Hematopoietic multipotent progenitor cell treated with erythropoietin and hydrocortisone succinate and interleukin-3 and kit ligand, for 4 days (in vitro differentiated cells): ENCODE measurements around the gene SYNE2.
"Not testable (repeated sequence)": the region's sequence is repeated elsewhere in the genome, so short reads cannot be mapped to it uniquely, and the experiment has no call there.

Source experiments
- DNase-seq: peaks from one replicate; pipeline ENCODE4 v3.0.0-alpha.2; 2015

Gene SYNE2, protein sequence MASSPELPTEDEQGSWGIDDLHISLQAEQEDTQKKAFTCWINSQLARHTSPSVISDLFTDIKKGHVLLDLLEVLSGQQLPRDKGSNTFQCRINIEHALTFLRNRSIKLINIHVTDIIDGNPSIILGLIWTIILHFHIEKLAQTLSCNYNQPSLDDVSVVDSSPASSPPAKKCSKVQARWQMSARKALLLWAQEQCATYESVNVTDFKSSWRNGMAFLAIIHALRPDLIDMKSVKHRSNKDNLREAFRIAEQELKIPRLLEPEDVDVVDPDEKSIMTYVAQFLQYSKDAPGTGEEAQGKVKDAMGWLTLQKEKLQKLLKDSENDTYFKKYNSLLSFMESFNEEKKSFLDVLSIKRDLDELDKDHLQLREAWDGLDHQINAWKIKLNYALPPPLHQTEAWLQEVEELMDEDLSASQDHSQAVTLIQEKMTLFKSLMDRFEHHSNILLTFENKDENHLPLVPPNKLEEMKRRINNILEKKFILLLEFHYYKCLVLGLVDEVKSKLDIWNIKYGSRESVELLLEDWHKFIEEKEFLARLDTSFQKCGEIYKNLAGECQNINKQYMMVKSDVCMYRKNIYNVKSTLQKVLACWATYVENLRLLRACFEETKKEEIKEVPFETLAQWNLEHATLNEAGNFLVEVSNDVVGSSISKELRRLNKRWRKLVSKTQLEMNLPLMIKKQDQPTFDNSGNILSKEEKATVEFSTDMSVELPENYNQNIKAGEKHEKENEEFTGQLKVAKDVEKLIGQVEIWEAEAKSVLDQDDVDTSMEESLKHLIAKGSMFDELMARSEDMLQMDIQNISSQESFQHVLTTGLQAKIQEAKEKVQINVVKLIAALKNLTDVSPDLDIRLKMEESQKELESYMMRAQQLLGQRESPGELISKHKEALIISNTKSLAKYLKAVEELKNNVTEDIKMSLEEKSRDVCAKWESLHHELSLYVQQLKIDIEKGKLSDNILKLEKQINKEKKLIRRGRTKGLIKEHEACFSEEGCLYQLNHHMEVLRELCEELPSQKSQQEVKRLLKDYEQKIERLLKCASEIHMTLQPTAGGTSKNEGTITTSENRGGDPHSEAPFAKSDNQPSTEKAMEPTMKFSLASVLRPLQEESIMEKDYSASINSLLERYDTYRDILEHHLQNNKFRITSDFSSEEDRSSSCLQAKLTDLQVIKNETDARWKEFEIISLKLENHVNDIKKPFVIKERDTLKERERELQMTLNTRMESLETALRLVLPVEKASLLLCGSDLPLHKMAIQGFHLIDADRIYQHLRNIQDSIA (N-terminal part only)

DNA sequence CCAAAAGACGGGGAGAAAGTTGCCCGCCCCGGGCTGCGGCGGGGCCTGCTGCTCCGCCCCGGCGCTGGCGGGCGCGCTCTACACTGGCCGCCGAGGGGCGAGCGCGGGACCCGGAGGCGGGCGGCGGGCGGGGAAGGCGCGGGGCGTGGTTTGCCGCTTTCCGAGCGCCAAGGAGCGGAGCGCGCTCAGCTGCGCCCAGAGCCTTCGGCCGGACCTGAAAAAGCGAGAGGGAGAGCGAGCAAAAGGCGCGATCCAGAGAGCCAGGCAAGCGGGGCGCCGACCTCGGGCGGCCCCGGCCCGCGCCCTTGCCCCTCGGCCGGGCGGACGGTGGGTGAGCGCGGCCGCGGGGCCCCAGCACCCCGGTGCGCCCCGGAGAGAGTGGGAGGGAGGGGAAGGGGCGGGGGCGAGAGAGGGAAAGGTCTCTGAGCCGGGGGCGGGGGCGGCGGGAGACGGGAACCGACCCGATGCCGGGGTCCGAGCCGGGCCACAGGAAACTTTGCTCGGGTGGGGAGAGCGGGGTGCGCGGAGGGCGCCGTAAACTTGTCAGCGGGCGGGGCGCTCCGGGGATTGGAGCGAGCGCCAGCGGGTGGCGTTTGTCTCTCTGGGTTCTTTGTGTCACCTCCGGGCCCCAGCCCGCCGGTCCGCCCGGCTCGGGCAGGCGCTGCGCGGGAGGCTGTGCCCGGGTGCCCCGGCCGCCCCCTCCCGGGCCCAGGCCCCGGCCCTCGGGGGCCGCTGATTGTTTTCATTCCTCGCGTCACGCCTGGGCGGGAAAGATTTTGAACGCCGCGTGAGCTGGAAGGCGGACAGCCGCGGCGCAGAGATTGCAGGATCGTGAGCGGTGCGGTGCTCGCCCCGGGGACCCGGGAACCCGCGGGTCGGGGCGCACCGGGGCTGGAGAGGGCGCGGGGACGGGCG, at the start of gene SYNE2:
SYNE2 (plus strand) TSS at position 188 of the 915 bp plus-strand sequence. CDS start 56,145 bp downstream, outside the sequence.
- peak; percentile 84 for DNase-seq

DNA sequence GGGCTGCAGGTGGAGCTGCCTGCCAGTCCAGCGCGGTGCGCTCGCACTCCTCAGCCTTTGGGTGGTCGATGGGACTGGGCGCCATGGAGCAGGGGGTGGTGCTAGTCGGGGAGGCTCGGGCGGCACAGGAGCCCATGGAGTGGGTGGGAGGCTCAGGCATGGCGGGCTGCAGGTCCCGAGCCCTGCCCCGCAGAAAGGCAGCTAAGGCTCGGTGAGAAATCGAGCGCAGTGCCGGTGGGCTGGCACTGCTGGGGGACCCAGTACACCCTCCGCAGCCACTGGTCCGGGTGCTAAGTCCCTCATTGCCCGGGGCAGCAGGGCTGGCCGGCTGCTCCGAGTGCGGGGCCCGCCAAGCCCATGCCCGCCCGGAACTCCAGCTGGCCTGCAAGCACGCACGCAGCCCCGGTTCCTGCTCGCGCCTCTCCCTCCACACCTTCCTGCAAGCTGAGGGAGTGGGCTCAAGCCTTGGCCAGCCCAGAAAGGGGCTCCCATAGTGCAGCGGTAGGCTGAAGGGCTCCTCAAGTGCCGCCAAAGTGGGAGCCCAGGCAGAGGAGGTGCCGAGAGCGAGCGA, 49.5 kb upstream of the SYNE2 start:
- DNase-seq = not testable (repeated sequence)

DNA sequence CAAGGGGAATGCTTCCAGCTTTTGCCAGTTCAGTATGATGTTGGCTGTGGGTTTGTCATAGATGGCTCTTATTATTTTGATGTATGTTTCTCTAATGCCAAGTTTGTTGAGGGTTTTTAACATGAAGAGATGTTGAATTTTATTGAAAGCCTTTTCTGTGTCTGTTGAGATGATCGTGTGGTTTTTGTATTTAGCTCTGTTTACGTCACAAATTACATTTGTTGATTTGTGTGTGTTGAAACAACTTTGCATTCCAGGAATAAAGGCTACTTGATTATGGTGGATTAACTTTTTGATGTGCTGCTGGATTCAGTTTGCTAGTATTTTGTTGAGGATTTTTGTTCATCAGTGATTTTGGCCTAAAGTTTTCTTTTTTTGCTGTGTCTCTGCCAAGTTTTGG, 46.7 kb upstream of the SYNE2 start:
- DNase-seq = not testable (repeated sequence)

DNA sequence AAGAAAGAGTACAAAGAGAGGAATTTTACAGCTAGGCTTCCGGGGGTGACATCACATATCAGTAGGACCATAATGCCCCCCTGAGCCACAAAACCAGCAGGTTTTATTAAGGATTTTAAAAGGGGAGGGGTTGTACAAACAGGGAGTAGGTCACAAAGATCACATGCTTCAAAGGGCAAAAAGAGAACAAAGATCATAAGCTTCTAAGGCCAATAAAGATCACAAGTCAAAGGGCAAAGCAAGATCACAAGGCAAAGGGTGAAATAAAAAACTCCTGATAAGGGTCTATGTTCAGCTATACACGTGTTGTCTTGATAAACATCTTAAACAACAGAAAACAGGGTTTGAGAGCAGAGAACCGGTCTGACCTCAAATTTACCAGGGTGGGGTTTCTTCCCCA, 41.1 kb upstream of the SYNE2 start:
- DNase-seq = not testable (repeated sequence)

DNA sequence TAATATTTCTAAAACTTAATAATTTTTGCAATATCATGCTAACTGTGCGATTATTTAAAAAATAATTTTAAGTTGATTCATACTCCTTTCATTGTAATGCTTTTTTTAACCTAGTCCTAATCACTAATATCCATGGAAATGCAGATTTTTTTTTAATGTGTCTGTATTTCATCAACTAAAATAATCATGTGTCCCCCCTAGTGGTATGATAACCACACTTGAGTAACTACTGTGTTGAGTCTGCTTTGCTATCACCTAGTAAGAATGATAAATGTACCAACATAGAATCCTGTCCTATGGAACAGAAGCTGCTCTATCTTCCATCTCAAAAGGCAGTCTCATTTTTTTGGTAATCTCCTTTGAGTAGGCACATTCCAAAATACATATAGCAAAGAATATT, 19.1 kb upstream of the SYNE2 start:
- peak; percentile 14 for DNase-seq

DNA sequence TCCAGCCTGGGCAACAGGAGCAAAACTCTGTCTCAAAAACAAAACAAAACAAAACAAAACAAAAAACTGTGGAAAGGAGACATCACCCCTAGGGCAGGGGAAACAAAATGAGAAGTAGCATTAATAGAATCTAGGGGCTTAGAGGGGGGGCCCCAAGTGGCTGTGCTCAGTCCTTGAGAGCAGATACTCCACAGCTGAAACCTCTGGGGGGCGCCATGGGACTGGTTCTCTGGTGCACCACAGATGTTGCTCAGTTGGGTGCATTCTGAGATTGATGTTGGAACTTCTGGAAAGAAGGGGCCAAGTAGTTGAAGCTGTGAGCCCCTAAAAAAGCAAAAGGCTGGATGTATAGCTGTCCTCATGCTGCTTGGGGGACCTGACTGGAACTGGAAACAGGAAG, 11.8 kb upstream of the SYNE2 start:
- DNase-seq = peak; percentile 18

DNA sequence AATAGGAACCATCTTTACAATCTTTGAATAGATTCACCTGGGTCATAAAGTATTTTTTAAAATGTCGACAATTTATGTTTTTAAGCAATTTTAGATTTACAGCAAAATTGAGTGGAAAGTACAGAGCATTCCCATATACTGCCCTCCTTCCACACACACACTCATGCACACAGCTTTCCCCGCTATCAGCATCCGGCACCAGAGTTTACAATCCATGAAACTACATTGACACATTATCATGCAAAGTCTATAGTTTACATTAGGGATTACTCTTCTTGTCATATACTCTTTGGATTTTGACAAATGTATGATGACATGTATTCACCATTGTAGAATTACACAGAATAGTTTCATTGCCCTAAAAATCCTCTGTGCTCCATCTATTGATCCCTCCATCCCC, 9.0 kb upstream of the SYNE2 start:
- DNase-seq = no peak

DNA sequence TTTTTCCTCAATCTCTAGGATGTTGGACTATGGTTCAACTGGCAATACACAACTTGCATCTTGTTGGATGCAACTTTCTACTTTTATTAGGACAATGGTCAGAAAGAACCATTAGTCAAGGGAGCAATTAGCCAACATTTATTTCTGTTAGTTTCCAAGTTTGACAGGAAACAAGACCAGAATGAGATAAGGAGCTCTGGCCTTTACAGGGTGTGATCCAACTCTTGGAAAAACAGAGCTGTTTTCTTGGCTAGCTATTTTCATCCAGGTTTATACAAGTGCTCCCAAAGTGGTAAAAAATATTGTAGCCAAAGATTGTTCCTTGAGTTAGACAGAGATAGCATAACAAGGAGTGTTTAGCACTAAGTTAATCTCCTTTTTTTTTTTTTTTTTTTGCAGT, 3.9 kb upstream of the SYNE2 start:
- peak; percentile 19 for DNase-seq

DNA sequence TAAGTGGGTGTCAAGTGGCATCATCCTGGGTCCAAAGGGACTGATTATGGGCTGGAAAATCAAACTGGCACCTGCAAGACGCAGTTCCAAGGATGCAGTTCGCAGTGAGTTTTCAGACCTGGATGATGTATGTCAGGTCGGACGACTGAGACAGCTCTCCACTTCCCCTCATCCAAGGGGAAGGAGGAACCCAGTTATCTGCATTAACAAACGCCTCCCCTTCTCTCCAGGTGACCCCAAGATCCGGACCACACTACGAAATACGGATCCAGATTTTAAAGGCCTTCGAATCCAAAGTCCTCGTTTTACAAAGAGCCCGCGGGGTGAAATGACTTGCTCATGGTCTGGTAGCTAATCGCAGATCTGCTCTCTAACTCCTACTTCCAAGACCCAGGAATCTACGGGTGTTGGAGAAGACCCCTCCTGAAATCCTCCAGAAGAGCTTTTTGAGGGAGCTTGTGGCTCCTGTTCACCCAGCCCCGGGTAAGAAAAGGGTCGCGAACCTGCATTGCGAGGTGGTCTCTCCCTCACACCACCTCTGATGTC, 460 bp upstream of the SYNE2 start:
- DNase-seq = peak; percentile 7

DNA sequence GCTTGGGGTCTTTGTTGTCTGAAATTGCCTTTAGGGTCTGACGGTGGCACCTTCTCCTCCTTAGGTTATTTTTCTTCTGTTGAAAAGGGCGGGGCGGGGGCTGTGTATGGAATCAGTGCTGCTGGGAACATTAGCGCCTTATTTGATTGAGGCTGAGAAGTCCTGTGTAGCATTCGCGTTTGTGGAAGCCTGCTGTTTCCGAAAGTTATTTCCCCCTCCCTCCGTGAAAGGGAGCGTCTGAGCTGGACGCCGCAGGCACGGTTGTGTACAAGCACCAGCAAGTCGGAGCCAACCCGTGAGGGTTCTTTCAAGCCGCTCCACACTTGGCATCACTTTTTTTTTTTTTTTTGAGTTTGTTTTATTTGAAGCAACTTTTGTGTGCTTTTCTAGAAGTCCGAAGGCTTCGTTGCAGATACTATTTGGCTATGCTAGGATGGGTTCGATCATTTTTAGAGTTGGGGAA, 1.1 kb downstream of the SYNE2 start:
- peak; percentile 26 for DNase-seq

DNA sequence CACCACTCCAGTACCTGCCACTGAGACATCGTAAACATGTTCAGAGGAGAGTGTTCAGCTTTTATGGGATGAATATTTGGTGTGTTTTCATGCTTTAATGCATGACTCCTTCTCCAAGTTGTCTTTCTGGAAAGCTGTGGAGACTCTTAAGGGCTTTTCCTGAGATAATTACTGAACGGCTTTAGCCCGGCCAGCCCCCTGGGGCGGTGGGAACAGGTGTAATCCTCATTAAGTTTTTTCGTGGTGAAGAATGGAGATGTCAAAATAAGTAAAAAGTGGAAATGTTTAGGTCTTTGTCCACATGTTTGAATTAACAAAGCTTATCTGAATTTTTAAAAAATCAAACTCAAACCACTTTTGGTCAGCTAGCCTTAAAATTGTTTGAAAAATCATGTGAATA, 1.5 kb downstream of the SYNE2 start:
- no peak for DNase-seq

DNA sequence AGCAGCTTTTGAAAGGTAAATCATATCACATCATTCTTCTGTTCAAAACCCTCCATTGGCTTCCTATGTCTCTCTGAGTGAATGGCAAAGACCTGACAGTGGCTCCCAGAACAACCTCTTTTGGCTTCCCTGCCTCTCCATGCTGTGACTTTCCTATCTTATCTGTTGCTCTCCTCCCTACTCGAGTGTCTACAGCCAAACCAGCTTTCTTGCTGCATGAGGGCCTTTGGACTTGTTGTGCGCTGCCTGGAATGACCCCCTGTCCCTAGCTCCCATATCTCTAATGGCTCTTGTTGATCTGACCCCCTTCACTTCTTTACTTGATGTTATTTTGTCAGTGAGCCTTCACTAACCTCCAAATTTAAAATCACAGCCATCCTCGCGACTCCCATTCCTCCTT, 2.5 kb downstream of the SYNE2 start:
- no peak for DNase-seq

DNA sequence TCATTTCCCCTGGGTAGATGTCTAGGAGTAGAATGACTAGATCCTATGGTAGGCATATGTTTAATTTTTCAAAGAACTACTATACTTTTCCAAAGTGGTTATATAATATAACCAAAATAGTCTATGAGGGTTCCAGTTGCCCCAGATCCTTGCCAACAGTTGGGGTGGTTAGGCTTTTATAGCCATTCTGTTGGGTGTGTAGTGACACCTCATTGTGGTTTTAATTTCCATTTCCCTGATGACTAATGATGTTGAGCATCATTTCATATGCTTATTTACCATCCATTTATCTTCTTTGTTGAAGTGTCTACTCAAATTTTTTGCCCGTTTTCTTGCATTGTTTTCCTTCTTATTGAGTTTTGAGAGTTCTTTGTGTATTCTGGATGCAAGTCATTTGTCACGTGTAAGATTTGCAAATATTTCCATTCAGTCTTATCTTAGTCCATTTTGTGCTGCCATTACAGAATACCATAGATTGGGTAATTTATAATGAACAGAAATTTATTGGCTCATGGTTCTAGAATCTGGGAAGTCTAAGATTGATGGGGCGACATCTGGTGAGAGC, 4.7 kb downstream of the SYNE2 start:
- DNase-seq = no peak

DNA sequence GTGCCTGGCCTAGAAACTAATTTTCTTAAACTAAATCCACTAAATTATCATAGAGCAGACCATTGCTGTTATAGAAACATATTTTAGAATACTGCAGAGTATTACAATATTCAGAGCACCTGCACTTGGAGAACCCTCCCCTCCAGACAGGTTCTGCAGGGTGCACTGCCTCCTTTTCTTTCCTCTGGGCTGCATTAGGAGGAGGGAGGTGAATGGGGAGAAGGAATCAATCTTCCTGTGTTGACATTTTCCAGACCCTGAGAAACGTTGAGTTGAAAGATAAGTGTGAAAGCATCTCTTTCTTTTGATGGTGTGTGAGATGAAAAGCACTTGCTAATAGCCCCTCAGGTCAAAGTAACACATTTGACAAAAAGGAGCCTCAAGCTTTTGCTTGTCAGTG, 7.3 kb downstream of the SYNE2 start:
- no peak for DNase-seq

DNA sequence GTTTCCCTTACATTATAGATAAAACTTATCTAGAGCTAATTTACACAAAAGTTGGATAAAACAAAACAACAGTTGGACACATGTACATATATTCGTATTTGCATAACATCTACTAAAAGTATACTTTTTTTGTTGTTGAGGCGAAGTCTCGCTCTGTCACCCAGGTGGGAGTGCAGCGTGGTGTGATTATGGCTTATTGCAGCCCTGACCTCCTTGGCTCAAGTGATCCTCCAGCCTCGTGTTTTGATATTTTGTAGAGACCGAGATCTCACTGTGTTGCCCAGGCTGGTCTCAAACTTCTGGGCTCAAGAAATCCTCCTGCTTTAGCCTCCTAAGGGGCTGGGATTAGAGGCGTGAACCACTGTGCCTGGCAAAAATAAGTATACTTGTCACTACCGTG, 9.4 kb downstream of the SYNE2 start:
- no peak for DNase-seq

DNA sequence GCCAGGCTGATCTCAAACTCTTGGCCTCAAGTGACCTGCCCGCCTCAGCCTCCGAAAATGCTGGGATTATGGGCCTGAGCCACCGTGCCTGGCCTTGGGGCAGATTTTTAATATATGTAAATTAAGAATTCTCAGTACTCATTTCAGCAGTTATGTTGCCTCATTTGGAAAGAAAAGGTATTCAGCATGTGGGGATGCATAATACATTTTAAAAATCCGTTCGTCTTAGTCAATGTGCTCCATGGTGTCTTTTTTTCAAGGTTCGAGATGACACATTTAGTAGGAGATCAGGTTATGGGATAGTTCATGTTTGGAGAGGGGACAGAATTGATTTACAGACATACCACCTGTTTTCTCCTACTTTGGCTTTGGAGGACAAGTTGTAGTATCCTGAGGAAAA, 10.2 kb downstream of the SYNE2 start:
- no peak for DNase-seq

DNA sequence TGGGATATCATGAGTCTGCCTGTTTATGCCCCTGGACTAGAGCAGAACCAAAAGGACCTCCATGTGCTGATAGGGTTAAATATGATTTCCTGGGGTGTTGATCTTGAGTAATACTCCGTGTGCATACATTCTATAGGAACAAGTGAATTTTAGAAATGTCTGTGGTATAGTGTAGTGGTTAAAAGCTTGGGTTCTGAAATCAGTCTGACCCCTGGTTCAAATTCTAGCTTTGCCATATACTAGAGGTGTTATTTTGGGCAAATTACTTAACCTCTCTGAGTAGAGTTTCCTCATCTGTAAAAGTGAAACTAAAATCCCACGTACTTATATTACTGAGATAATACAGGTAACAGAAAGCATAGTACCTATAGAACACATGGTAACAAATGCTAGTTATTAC, 12.0 kb downstream of the SYNE2 start:
- DNase-seq = not testable (repeated sequence)

DNA sequence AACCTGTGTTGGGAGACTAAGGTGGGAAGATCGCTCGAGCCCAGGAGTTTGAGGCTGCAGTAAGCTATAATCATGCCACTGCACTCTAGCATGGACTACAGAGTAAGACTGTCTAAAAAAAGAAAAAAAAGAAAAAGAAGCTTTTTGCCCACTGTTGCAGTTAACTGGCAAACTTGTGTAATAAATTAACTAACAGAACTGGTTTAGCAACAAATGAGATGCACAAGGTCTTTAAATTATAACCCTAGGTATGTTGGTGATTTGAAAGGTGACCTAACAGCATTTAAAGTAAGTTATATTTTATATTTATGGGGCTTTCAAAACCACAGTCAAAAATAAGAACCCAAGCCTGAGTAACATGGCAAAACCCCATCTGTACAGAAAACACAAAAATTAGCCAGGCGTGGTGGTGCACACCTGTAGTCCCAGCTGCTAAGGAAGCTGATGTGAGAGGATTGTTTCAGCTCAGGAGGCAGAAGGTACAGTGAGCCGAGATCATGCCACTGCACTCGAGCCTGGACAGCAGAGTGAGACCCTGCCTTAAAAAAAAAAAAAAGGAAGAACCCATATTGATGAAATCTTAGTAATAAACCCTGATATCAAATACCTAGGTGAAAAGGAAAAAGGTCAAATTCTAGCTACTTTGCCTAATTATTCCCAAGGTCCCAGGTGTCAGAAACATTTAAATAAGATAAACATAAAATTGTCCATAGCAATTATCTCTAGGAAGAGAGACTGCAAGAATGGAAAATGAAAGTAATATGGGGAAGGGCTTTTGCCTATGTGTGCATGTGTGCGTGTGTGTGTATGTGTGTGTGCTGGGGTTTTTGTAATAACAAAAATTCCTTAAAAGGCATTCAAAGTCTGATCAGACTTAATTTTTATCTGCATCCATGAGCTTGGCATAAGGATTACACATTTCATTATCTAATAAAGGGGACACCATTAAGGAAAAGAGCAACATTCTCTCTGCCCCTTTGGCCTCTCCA, 15.4 kb downstream of the SYNE2 start:
- DNase-seq = no peak

DNA sequence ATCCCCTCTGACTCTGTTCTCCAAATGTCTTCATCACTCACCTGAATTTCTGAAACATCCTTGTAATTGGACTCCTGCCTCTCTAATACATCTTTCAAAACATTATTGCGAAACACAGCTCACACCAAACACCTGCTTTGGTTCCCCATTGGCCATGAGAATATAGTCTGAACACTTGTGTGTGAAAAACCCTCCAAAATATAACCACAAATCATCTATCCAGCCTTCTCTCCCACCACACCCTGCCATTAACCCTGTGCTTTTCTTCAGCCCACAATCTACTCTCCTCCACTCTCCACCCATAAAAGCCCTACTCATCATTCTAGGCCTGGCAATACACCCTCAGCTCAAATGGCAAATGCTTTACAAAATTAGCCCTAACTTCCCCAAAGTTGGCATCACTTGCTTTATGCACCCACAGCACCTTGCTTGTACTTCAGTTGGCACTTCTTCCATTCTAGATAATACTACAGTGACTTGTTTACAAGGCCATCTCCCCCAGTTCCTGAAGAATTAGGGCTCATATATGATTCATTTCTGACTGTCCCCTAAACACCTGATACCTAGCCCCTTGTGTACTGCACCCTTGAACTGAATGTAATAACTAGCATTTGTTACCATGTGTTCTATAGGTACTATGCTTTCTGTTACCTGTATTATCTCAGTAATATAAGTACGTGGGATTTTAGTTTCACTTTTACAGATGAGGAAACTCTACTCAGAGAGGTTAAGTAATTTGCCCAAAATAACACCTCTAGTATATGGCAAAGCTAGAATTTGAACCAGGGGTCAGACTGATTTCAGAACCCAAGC, 17.3 kb downstream of the SYNE2 start:
- DNase-seq = not testable (repeated sequence)
